Posterior cingulate gyrus (tissue), 11 donors: ENCODE measurements around the gene RCHY1.
"Not testable (repeated sequence)": the region's sequence is repeated elsewhere in the genome, so short reads cannot be mapped to it uniquely, and the experiment has no call there.

Experiments used
- DNase-seq, 10 donors: peaks; one replicate each; pipeline versions ENCODE4 v3.0.0 to v3.0.0-alpha.2; 2020 to 2021; ENCODE audit warnings: mixed read lengths in 3 of 10
- intact Hi-C: fragments of 100-400 bp; cut with DNase I; formaldehyde crosslinking; loops from one replicate; pipeline ENCODE4 v1.15.1; 2023

RCHY1 gene

DNA sequence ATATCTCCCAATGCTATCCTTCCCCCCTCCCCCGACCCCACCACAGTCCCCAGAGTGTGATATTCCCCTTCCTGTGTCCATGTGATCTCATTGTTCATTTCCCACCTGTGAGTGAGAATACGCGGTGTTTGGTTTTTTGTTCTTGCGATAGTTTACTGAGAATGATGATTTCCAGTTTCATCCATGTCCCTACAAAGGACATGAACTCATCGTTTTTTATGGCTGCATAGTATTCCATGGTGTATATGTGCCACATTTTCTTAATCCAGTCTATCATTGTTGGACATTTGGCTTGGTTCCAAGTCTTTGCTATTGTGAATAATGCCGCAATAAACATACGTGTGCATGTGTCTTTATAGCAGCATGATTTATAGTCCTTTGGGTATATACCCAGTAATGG, 5.2 kb upstream of the RCHY1 start:
- intact Hi-C loops, result not testable (repeated sequence)

GRCh38 chr4:75516144-75516543, 1.9 kb upstream of the RCHY1 start:
- no peak for DNase-seq
- intact Hi-C loops, result no loop called here

More for the DNA sequence above, 5.2 kb upstream of the RCHY1 start:
- DNase-seq, result not testable (repeated sequence)

GRCh38 chr4:75514949-75515612, 878 bp upstream of the RCHY1 start:
- peak in 1 of 10 donors; percentile 57 for DNase-seq
- intact Hi-C loops, result loop anchor here (5.0 kb wide), 1 partner anchor 207 kb away; the partner anchor contains the start of gene USO1

DNA sequence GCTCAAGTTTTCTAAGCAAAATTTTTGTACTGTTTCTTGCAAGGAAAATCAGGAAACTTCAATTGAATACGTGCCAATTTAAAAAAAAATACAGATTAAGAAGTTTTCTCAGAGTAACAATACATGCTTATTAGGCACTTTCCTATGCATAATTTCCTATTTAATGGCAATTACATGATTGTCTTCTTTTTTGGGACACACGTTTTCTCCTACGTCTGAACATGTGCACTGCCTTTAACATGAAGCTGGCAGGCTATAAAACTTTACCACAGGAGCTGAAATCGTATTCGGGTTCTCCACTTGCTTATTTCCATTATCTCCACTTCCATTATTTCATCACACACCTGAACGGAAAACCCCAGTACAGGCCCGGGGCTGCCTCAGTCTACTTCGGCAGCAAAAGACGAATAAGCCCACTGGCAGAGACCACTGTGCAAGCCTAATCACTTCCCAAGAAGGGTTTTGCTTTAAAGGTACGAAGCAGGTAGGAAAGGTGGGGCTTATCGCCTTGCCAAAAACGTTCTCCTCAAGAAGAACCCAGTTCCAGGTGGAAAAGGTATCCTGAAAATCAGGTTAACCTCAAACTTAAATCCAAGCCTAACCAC, 575 bp downstream of the RCHY1 start:
- no peak for DNase-seq
- intact Hi-C loops, result loop anchor here (5.0 kb wide), 1 partner anchor 209 kb away; the partner anchor contains the start of gene USO1

GRCh38 chr4:75512386-75513211, 1.6 kb downstream of the RCHY1 start:
- DNase-seq, result no peak
- intact Hi-C loops, result loop anchor here (5.0 kb wide), 1 partner anchor 210 kb away; the partner anchor contains the start of gene USO1

DNA sequence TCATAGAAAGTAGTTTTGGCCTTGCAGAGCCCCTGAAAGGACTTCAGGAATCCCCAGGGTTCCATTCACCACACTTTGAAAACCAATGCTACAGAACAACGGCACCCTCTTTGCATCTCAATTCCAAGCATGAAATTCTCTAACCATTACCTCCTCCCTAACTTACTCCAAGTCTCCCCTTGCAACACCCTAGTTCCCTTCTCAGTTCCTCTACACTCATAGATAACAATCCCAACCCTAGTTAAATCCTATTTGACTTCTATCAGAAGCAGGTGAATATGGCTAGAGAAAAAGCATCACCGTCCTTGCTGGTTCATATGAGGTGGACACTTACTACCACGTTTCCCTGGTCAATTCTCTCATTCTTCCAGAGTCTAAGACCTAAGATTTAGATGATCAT, 2.4 kb downstream of the RCHY1 start:
- no peak for DNase-seq
- intact Hi-C loops, result loop anchor here (5.0 kb wide), 1 partner anchor 210 kb away; the partner anchor contains the start of gene USO1

- DNase-seq, intact Hi-C loops: not testable (repeated sequence)
Observed at GRCh38 chr4:75509592-75509991, 4.6 kb downstream of the RCHY1 start.

- intact Hi-C loops, result no loop called here
- no peak for DNase-seq
Observed at GRCh38 chr4:75505630-75506029, 8.6 kb downstream of the RCHY1 start.

- no peak for DNase-seq
- intact Hi-C loops, result no loop called here
Observed at GRCh38 chr4:75502671-75503070, 11.5 kb downstream of the RCHY1 start.

DNA sequence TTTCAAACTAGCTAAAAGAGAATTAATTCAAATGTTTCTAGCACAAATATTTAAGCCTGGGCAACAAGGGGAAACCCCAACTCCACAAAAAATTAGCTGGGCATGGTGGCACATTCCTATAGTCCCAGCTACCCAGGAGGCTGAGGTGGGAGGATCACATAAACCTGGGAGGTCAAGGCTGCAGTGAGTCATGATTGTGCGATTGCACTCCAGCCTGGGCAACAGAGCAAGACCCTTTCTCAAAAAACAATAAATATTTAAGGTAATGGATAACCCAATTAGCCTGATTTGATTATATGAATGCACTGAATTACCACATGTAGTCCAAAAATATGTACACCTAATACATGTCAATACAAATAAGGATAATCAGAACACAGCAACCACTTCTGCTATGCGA, 14.3 kb downstream of the RCHY1 start:
- no peak for DNase-seq
- intact Hi-C loops, result no loop called here

DNA sequence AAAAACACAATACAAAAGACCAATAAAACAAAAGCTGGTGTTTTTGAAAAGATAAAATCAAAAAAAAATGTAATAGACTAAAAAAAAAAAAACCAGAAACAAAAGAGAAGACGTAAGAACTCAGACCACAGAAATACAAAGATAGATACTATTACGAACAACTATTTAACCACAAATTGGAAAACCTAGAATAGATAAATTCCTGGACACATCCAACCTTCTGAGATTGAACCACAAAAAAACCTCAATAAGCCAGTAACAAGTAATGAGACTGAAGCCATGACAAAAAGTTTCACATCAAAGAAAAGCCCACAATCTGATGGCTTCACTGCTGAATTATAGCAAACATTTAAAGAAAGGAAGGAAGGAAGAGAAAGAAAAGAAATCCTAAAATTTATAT, 16.2 kb downstream of the RCHY1 start:
- DNase-seq, result no peak
- intact Hi-C loops, result no loop called here

GRCh38 chr4:75497133-75497532, 17.1 kb downstream of the RCHY1 start:
- no peak for DNase-seq
- intact Hi-C loops, result no loop called here

DNA sequence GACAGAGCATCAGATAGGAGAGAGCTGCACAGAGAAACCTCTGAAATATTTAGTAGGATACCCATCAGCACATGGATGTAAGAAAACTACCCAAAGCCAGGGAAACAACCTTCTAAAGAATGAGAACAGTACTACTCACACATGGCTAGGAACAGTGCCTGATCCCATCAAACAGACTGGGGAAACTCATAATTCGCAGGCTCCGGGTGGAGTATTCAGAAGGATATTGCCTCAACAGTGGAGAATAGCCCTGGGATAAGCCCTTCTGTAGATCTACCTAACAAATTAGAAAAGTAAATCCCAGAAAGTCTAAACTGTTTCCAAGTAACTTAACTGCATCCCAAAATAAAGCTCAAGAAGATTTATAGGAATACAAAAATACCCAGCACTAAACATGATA, 17.8 kb downstream of the RCHY1 start:
- no peak for DNase-seq
- intact Hi-C loops, result no loop called here

DNA sequence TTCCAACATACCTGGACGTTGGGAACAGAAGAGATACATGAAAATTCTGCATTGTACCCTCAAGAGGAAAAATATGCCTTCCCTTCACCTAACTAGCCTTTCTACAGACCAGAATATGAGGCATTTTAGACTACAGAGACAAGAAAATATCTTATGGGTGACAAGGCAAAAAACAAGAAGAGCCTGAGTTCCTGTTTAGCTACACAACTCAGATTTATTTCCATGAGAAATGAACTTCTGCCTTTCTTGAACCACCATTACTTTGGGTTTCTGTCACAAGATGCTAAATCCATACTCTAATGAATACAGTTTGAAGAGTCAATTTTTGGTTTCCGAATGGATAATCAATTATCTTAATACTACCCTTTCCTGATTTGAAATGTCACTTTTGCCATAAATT, 18.7 kb downstream of the RCHY1 start:
- intact Hi-C loops, result no loop called here
- no peak for DNase-seq

DNA sequence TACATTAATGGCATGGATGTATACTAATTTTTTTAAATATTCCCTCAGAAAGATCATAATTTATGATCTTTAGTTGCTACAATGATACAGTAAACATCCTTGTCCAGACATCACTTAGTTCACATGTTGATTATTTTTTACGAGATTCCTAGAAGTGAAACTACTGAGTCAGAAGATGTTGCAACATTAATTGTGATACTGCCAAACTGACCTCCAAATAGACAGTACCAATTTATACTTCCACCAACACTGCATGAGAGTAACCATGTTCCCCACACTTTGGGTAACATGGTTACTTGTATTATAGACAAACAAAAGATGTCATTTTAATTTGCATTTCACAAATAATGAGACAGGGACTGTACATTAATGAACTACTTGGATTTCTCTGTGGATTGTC, 19.6 kb downstream of the RCHY1 start:
- no peak for DNase-seq
- intact Hi-C loops, result loop anchor here (5.0 kb wide), 2 partner anchors 562 to 622 kb away; partner anchors contain the start of gene PARM1

- no peak for DNase-seq
- intact Hi-C loops, result loop anchor here (5.0 kb wide), 2 partner anchors 558 to 618 kb away; partner anchors contain the start of gene PARM1
Observed at GRCh38 chr4:75490155-75490554, 24.0 kb downstream of the RCHY1 start.

DNA sequence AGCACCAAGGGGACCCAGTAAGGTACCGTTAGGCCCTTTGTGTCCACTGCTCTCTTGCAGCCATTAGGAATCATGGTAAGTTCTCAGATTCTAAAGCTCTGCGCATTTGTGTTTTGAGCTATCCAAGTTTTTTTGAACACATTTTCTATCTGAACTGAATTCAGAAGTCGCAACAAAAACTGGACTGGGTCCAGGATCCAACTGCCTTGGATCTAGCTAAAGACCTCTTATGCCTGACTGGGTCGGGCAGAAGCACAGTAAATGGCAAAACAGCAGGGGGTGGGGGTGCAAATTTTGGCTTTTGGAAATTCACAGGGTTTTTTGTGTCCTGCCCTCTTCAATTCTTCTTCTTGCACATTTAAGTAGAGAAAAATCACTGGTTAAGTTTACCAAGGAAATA, 30.0 kb downstream of the RCHY1 start:
- intact Hi-C loops, result no loop called here
- peak in 3 of 10 donors; percentile 7 to 17 (median 9) for DNase-seq

DNA sequence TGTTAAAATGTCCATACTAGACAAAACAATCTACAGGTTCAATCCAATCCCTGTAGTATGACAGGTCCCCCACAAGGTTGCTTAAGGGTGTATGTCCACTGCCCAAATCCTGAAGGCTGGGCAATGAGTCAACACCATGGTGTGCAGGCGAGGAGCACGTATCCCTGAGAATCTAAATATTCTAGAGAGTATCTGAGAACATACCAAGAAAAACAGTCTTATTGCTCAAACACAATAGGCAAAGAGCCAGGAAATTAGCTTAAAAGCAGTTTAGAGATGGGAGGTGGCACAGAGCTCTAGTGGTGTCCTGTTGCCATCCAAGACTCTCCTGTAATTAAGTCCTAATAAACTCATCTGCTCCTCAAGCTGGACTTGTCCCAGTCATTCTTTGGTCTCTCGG, 37.0 kb downstream of the RCHY1 start:
- no peak for DNase-seq
- intact Hi-C loops, result no loop called here

DNA sequence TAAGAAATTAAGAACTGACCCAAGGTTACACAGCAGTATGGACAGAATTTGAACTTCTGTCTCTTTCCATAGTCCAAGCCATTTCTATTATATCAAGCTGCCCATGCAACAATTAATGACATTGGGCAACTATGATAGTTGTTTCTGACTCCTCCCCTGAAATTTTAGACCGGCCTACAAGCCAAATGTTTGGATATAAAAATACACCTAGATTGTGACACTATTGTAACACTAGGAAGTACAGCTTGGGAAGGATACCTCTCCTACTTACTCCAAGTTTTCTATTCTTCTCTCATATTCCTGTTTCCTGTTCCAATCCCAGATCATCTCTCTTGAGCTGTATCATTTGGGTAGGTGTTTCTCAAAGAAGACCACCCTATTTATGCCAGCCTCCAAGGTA, 43.5 kb downstream of the RCHY1 start:
- DNase-seq, result no peak
- intact Hi-C loops, result no loop called here

- DNase-seq, result no peak
- intact Hi-C loops, result loop anchor here (5.0 to 10.0 kb wide), 2 partner anchors 538 to 595 kb away; partner anchors contain the start of gene PARM1
Observed at GRCh38 chr4:75469896-75470295, 44.3 kb downstream of the RCHY1 start.

GRCh38 chr4:75457365-75457764, 56.8 kb downstream of the RCHY1 start:
- no peak for DNase-seq
- intact Hi-C loops, result no loop called here
